Kasumi-1 (cell line): ENCODE results near the gene ROS1.
"Not testable (repeated sequence)": the region's sequence is repeated elsewhere in the genome, so short reads cannot be mapped to it uniquely, and the experiment has no call there.

Source experiments
- DNase-seq, 2 experiments: peaks; one replicate each; lab custom pipeline; 2025; lab: John Stamatoyannopoulos, UW

ROS1 gene

DNA sequence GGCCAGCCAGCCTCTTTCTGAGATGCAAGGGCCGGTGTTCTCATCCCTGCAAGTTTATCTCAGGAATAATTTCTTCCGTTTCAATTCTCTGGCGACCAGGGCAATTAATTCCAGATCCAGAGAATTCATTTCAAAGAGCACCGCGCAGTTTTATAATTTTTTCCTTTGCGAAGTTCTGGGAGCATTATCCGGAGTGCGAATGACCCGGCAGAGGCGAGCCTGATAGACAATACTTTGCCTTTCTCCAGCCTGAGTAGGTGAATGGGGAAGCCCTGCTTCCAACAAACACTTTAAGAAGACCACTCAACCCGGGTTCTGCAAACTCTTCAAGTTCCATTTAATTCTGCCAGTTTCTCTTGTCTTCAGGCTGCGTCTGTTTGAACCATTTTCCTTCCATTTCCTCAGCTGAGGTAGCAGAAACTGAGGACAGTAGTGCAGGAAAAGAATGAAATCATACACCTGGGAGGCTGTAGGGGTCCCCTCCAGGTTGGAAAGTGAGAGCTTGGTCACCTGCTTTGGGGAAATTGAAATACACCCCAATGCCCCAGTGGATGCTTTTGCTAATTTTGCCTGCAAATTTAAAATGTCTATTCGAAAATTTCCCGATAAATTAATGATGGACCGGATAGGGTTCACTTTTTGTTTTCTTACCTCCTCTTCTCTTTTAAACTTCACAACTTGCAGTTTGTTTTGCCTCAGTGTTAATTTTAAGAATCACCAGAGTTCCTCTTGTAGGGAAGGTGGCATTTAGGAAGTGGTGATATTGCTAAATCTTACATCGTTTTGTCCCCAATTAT lies 159.3 kb downstream of the ROS1 start:
- no peak for DNase-seq

DNA sequence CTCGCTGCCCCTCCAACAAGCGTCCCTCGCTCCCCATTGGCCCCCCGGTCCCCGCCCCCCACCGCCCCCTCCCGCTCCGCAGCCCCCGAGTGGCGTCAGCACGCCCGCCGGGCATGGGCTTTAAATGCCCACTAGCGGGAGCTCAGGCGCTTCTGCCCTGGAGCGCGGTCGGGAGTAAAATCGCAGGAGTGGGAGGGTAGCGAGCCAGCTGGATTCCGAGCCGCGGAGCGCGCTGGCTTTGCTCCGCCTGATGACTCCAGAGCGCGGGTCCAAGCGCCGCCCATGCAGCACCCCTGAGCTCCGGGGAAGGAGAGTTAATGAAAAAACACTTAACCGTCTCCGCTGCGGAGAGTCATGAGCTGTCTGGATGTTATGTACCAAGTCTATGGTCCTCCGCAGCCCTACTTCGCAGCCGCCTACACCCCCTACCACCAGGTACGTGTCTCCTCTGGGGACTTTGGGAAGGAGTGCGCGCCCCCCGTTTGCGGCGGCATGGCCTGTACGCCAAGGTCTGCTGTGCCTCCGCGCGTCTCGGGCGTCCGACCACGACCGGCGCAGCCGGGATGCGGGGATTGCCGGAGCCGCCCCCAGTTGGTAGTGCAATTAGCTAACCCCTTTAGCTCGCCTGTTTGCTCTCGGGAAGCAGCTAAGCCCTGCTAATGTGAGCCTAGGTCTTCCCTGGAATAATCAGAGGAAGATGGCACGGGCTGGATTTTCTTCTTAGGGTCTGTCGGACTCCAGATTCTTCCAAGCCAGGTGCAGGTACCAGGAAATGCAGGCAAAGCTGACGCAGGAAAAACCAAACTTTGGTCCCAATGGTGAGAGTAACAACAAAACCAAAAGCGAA lies 160.1 kb downstream of the ROS1 start, which contains the start of gene VGLL2:
TSS of gene VGLL2 (plus strand) at position 149 of the 847 bp plus-strand sequence. CDS start at position 355, 206 bp downstream.
- no peak for DNase-seq

DNA sequence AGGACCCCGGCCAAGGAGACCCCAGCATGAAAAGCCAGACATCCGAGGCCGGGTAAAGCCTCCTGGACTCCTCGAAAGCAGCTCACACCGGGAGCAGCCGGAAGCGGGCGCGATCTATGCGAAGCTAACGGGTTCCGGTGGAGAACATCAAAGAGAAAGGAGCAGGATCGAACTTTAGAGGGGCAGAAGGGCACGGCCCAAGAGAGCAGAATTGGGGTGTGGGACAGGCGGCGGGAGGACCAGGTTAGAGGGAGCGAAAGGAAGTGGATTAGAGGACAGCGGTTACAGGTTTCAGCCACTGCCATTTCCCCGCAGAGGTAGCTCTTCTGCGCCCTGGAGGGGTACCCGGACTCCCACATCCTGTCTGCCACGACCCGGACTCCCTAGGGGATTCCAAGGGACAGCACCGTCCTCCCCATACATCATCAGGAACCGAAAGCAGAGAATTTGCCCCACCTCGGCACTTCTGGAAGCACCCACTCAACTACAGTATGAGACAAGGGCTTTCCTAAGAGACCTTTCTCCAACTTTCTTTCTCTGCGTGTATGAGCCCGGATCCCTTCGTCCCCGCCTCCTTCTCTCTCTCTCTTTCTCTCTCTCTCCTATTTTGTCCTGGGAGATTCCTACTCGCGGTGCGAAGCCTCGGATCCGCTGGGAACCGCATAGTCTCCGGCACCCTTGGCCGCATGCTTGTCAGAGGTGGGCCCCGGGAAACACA lies 160.9 kb downstream of the ROS1 start:
- DNase-seq, result no peak

DNA sequence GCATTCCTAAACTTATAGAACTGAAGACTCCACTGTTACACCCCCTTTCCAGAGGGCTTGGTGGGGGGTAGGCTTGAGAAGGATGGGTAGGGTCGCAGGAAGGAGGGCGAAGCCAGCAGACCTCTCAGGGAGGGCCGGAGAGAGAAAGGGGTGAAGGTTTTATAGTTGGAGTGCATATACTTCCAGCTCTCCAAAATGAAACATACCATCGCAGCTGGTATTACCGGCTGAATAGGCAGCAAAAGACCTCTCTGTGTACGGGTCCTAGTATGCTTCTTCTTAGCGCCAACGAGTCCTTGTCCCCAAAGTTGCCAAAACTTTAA lies 161.4 kb downstream of the ROS1 start:
- DNase-seq, result no peak

DNA sequence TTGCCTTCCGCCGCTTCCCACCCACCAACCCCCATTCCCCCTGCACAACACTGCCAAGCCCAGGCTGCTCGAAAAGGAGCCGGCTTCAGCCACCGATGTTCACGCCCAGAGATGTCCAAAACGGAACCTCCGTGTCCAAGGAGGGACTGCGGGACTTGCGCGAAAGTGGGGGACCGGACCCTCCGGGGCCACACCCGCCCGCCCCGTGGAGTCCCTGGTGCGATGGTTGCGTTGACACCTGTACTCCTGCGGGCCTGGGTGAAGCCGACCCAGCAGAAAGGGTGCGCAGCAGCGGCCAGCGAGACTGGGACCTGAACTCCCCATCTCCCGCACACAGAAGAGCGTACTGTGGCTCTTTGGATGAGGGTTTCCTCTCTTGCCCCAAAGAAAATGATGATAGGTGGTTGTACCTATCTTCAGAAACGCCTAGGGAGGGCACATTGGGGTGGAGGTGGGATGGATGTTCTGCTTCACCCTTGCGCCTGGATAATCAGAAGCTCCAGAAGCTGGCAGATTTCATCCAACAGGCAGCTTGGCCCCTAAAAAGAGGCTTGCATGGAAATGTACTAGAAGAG lies 162.3 kb downstream of the ROS1 start:
- DNase-seq, result no peak

DNA sequence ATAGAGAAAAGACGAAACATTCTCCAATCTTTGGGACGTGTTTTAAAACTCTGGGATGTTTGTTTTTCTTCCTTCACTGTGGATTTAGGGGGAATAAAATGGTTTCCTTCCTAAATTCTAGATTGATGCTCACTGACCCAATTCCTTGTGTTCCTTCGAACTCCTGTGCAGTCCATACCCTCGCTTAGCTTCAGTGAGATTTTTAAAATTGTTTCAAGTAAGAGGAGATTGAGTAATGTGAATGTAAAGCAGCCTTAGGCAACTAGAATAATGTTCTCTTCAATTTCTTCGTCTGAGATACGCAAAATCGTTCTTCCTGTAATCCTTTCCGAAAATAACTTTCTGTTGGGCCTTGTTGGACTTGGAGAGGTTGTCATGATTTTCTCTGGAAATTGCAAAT lies 162.9 kb downstream of the ROS1 start:
- DNase-seq, result no peak

DNA sequence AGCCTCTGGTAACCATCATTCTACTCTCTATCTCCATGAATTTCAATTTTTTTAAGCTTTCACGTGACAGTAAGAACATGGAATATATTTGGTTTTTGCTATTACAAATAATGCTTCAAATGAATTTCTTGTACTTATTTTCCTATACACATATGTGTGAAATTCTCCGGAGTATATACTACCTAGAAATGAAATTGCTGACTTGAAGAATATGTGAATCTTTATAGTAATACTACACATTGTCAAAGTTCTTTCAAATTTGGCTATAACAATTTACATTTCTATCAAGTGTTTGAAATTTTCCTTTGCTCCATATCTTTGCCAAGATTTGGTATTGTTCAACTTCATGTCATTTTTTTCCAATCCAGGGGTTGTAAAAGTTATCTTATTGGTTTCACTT lies 172.0 kb downstream of the ROS1 start:
- no peak for DNase-seq

DNA sequence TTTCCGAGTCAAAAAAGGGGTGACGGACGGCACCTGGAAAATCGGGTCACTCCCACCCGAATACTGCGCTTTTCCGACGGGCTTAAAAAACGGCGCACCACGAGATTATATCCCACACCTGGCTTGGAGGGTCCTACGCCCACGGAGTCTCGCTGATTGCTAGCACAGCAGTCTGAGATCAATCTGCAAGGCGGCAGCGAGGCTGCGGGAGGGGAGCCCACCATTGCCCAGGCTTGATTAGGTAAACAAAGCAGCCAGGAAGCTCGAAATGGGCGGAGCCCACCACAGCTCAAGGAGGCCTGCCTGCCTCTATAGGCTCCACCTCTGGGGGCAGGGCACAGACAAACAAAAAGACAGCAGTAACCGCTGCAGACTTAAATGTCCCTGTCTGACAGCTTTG lies 180.8 kb downstream of the ROS1 start:
- DNase-seq, result not testable (repeated sequence)

DNA sequence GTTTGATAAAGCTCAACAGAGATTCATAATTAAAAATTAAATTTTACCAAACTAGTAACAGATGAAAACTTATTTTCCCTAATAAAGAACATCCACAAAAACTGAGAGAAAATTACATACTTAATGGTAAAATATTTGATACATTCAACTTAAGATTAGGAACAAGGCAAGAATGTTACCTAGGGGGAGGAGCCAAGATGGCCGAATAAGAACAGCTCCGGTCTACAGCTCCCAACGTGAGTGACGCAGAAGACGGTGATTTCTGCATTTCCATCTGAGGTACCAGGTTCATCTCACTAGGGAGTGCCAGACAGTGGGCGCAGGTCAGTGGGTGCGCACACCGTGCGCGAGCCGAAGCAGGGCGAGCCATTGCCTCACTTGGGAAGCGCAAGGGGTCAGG lies 181.2 kb downstream of the ROS1 start:
- DNase-seq, result not testable (repeated sequence)
